AG04449 (cell line): ENCODE results near the gene PRSS21.

Source experiments
- CTCF ChIA-PET: fragments of 350-600 bp; formaldehyde crosslinking; extraction: SDS; loops from one replicate; lab custom pipeline; 2021; ENCODE audit warnings: antibody characterized with exemption; lab: Yijun Ruan, JAX
- POLR2A ChIA-PET: fragments of 400-600, 350-600 bp; formaldehyde crosslinking; extraction: SDS; loops from one replicate; lab custom pipeline; 2020; ENCODE audit warnings: antibody characterized with exemption, inconsistent platforms; lab: Yijun Ruan, JAX
- DNase-seq: peaks from one replicate; pipeline ENCODE4 v3.0.0-alpha.2; 2010; ENCODE audit warnings: low read depth, low spot score
- H3K4me3 ChIP-seq: 2 replicates; pipeline ENCODE4 v1.5.1; 2011; ENCODE audit warnings: low read depth, mild to moderate bottlenecking, control low read depth, low read length
- CTCF ChIP-seq: IDR thresholded peaks from one replicate; pipeline ENCODE4 v1.5.1; 2011; ENCODE audit warnings: mild to moderate bottlenecking, moderate library complexity, low read length, control low read depth, inconsistent platforms; ENCODE audit not compliant: insufficient read depth; ENCODE audit errors: missing control alignments

Gene PRSS21

DNA sequence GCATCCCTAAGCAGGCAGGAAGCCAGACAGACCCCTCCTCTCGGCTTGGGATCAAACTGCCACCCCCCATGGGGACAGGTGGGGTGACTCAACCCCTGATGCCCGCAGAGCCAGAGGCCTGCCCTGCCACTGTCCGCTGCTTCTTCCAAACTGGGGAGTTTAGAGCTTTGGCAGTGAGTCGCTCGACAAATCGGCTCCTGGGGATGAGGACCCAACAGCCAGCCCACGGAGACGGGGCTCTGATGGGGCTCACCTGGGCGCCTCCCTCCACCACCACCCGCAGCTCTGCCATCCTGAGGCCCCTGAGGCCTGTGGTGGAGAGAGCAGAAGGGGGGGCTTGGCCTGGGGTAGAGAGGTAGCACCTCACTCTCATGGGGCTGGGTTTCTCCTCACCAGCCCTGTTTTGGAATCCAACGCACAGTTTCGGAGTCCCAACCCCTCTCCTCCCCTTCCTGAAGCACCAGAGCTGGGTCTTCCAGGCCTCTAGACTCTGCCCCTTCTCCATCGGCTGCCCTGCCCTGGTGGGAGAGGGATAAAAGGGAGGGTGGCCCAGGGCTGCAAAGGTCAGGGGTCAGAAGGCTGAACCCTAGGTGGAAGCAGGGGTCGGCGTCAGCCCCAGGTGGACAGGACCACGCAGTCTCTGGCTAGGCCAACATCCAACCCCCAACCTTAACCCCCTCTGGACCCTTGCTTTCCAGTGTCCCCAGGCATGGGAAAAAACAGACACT is 35.1 kb downstream of the PRSS21 start:
- CTCF ChIA-PET, result interaction anchor here (1.1 kb wide), 1 partner anchor 16 kb away, joined by 3 read pairs; no protein-coding TSS in a partner anchor
- TF ChIP-seq CTCF, result no peak
- DNase-seq, result no peak
- POLR2A ChIA-PET, result no interaction called here
- no peak overlapping the region for H3K4me3 ChIP-seq

DNA sequence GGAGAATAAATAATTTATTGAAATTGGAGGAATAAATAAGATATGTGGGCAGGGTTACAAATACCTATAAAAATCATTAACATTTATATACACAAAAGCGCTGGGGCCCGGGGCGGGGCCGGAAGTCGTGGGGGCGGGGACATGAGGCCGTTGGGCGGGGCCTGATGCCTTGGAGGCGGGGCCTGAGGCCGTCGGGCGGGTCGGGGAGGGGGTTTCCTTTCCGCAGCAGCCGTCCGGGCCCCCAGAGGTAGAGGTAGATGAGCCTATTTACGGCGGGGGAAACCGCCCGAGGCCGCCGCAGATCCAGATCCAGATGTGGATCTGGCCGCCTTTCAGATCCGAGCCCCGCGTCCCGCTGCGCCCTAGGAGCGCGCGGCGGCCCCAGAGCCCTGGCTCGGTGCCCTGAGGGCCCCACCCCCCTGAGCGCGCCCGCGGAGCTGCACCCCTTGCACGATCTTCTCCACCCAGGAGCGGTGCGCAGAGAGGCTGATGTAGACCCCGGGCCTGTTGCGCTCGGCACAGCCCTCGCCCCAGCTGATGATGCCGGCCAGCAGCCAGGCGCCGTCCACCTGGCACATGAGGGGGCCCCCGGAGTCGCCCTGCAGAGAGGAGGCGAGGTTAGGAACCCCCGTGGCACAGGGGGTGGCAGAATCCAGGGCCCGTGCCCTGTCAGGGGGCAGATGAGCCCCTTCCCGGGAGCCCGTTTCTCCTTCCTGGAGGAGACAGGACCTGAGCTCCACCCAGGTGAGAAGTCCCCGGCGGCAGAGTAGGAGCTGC is 35.9 kb downstream of the PRSS21 start:
- DNase-seq, result no peak
- ChIA-PET CTCF (interaction anchor here (1.1 to 2.6 kb wide), 3 partner anchors 13 to 20 kb away, joined by 3 to 31 read pairs (median 9); no protein-coding TSS in a partner anchor), POLR2A (no interaction called here)
- no peak overlapping the region for H3K4me3 ChIP-seq
- TF ChIP-seq CTCF, result no peak

DNA sequence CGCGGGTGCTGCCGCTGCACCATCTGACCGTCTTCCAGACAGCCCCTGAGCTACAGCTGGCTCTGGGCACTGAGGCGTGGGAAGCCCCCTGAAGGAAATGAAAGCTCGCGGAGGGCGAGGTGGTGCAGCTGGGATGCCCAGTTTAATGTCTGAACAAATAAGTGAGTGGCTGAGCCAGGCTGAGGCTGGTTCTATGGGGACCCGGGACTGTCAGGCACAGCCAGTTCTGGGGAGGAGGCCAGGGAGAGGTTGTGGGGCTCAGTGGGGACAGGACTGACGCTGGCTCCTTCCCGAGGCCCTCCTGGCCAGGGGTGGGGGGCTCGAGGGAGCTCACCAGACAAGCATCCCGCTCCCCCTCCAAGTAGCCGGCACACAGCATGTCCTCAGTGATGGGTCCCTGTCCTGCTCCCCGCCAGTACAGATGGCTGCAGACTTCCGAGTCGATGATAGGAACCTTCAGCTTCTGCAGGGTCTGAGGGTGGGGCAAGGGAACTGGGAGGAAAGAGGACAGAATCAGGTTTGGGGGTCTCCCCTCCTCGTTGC is 36.6 kb downstream of the PRSS21 start:
- no peak for TF ChIP-seq CTCF
- ChIA-PET CTCF (interaction anchor here (1.0 to 2.6 kb wide), 5 partner anchors 10 to 76 kb away, joined by 3 to 31 read pairs (median 4); no protein-coding TSS in a partner anchor), POLR2A (no interaction called here)
- no peak for DNase-seq
- no peak overlapping the region for H3K4me3 ChIP-seq

DNA sequence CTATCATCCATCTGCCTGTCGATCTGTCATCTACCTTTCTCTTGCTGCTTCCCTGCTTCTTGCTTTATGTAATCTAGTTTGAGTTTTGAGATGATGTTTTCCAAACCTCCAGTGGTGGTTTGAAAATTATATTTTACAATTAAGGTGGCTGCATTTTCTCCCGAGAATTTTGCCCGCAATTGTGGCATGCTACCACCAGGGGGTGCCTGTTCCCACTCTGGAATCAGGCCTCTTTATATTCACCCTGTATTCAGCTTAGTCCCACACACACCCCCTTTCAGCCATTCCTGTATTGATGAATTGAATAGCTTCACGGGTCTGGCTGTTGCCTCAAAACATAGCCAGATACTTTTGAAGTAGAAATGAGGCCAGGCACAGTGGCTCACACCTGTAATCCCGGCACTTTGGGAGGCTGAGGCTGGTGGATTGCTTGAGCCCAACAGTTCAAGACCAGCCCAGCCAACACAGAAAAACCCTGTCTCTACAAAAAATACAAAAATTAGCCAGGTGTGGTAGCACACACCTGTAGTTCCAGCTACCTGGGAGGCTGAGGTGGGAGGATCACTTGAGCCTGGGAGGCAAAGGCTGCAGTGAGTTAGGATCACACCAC is 37.8 kb downstream of the PRSS21 start:
- H3K4me3 ChIP-seq, result no peak overlapping the region
- peak; percentile 6 for TF ChIP-seq CTCF

DNA sequence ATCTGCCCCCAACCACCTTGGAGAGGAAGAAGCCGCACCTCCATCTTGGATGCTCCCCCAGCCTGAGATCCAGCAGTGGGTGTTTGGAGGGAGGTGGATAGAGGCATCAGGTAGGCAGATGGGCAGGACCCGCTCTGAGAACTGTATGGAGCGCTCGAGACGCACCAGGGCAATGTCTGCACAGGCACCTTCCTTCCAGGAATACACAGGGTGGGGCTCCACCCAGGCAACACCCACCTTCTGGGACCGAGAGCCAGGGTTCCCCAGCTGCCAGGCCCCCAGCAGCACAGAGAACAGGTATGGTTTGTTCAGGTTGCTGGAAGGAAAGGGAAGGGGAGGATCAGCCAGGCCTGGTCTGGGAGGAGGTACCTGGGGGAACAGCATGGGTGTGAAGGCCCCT is 38.5 kb downstream of the PRSS21 start:
- ChIA-PET CTCF (interaction anchor here (1.3 to 2.6 kb wide), 2 partner anchors 13 to 16 kb away, joined by 8 to 31 read pairs; no protein-coding TSS in a partner anchor), POLR2A (no interaction called here)
- H3K4me3 ChIP-seq, result no peak overlapping the region
- TF ChIP-seq CTCF, result no peak
- DNase-seq, result no peak

More for the DNA sequence above, 37.8 kb downstream of the PRSS21 start:
- CTCF ChIA-PET, result interaction anchor here (1.1 to 2.6 kb wide), 4 partner anchors 9 to 18 kb away, joined by 4 to 31 read pairs (median 6); no protein-coding TSS in a partner anchor
- no peak for DNase-seq
- POLR2A ChIA-PET, result no interaction called here
